ENCODE measurements around the gene CIB2. TPM values are rescaled to one million over a fixed set of nuclear protein-coding genes. Genes with fewer than 3 reads are reported as not detected.

CIB2 gene
- polyA plus RNA-seq, 1 experiment = 3.7 TPM

- ChIA-PET CTCF (interaction anchor here (1.0 to 2.5 kb wide), 2 partner anchors 22 to 26 kb away, joined by 3 to 6 read pairs; no protein-coding TSS in a partner anchor), POLR2A (interaction anchor here (0.6 to 1.2 kb wide), 2 partner anchors 10 to 26 kb away, joined by 3 read pairs; no protein-coding TSS in a partner anchor)
- DNase-seq (ENCODE audit: low read depth, low spot score) = peak; percentile 60
- Histone ChIP-seq H3K27me3 (ENCODE audit: control insufficient read depth, insufficient read depth, low read length) (no peaks in the 10 kb centered on the region), H3K27ac (ENCODE audit: low read depth, low read length) (peak overlapping the region; percentile 77), H3K9me3 (ENCODE audit: control insufficient read depth, insufficient read depth, low read length) (no peaks in the 10 kb centered on the region; the same call in 1 of the 2 replicates), H3K4me3 (ENCODE audit: low read depth, low read length) (no peak overlapping the region)
- TF ChIP-seq CTCF (IDR thresholded peaks at IDR 0.05; ENCODE audit: low read depth, low read length) = no peak
These were observed 45.3 kb downstream of the CIB2 start for GRCh38 chr15:78085928-78086327.

GRCh38 chr15:78084449-78084750 is 46.8 kb downstream of the CIB2 start:
- CTCF ChIA-PET = interaction anchor here (0.9 kb wide), 1 partner anchor 23 kb away, joined by 3 read pairs; no protein-coding TSS in a partner anchor
- DNase-seq (ENCODE audit: low read depth, low spot score) = no peak
- POLR2A ChIA-PET = interaction anchor here (1.9 kb wide), 1 partner anchor 9 kb away, joined by 5 read pairs; no protein-coding TSS in a partner anchor

GRCh38 chr15:78083687-78084448 is 47.4 kb downstream of the CIB2 start:
- POLR2A ChIA-PET = interaction anchor here (1.3 to 1.9 kb wide), 2 partner anchors 10 to 34 kb away, joined by 3 to 5 read pairs; no protein-coding TSS in a partner anchor
- TF ChIP-seq CTCF (IDR thresholded peaks at IDR 0.05; ENCODE audit: low read depth, low read length) = no peak
- Histone ChIP-seq H3K4me3 (ENCODE audit: low read depth, low read length) (no peak overlapping the region), H3K9me3 (ENCODE audit: control insufficient read depth, insufficient read depth, low read length) (no peaks in the 10 kb centered on the region; the same call in 1 of the 2 replicates), H3K27me3 (ENCODE audit: control insufficient read depth, insufficient read depth, low read length) (no peaks in the 10 kb centered on the region), H3K27ac (ENCODE audit: low read depth, low read length) (no peak overlapping the region)
- CTCF ChIA-PET = interaction anchor here (0.9 kb wide), 1 partner anchor 24 kb away, joined by 3 read pairs; no protein-coding TSS in a partner anchor
- no peak for DNase-seq (ENCODE audit: low read depth, low spot score)

More at GRCh38 chr15:78084449-78084750, 46.8 kb downstream of the CIB2 start:
- no peak overlapping the region for H3K27ac ChIP-seq (ENCODE audit: low read depth, low read length)
- H3K4me3 ChIP-seq (ENCODE audit: low read depth, low read length) = no peak overlapping the region
- no peak for TF ChIP-seq CTCF (IDR thresholded peaks at IDR 0.05; ENCODE audit: low read depth, low read length)
- H3K9me3 ChIP-seq (ENCODE audit: control insufficient read depth, insufficient read depth, low read length) = no peaks in the 10 kb centered on the region; the same call in 1 of the 2 replicates
- H3K27me3 ChIP-seq (ENCODE audit: control insufficient read depth, insufficient read depth, low read length) = no peaks in the 10 kb centered on the region

- TF ChIP-seq CTCF (IDR thresholded peaks at IDR 0.05; ENCODE audit: low read depth, low read length) = no peak
- H3K9me3 ChIP-seq (ENCODE audit: control insufficient read depth, insufficient read depth, low read length) = no peaks in the 10 kb centered on the region; the same call in 1 of the 2 replicates
- no peaks in the 10 kb centered on the region for H3K27me3 ChIP-seq (ENCODE audit: control insufficient read depth, insufficient read depth, low read length)
- no peak for DNase-seq (ENCODE audit: low read depth, low spot score)
- ChIA-PET CTCF (interaction anchor here (1.0 kb wide), 1 partner anchor 97 kb away, joined by 3 read pairs; no protein-coding TSS in a partner anchor), POLR2A (interaction anchor here (1.3 to 1.9 kb wide), 2 partner anchors 10 to 33 kb away, joined by 3 to 15 read pairs; partner anchors contain the start of gene SH2D7)
- no peak overlapping the region for H3K4me3 ChIP-seq (ENCODE audit: low read depth, low read length)
- H3K27ac ChIP-seq (ENCODE audit: low read depth, low read length) = no peak overlapping the region
These were observed 48.1 kb downstream of the CIB2 start for GRCh38 chr15:78083186-78083585.

GRCh38 chr15:78082743-78083110 is 48.5 kb downstream of the CIB2 start:
- Histone ChIP-seq H3K4me3 (ENCODE audit: low read depth, low read length) (no peak overlapping the region), H3K27me3 (ENCODE audit: control insufficient read depth, insufficient read depth, low read length) (no peaks in the 10 kb centered on the region), H3K9me3 (ENCODE audit: control insufficient read depth, insufficient read depth, low read length) (no peaks in the 10 kb centered on the region; the same call in 1 of the 2 replicates), H3K27ac (ENCODE audit: low read depth, low read length) (no peak overlapping the region)
- ChIA-PET CTCF (interaction anchor here (1.0 to 1.3 kb wide), 2 partner anchors 26 to 96 kb away, joined by 3 to 6 read pairs; no protein-coding TSS in a partner anchor), POLR2A (interaction anchor here (1.3 to 1.9 kb wide), 2 partner anchors 10 to 33 kb away, joined by 3 to 15 read pairs; partner anchors contain the start of gene SH2D7)
- TF ChIP-seq CTCF (IDR thresholded peaks at IDR 0.05; ENCODE audit: low read depth, low read length) = no peak
- DNase-seq (ENCODE audit: low read depth, low spot score) = no peak

All from AG04450 (cell line).